Measurements from ENCODE around the gene AJAP1.

DNA sequence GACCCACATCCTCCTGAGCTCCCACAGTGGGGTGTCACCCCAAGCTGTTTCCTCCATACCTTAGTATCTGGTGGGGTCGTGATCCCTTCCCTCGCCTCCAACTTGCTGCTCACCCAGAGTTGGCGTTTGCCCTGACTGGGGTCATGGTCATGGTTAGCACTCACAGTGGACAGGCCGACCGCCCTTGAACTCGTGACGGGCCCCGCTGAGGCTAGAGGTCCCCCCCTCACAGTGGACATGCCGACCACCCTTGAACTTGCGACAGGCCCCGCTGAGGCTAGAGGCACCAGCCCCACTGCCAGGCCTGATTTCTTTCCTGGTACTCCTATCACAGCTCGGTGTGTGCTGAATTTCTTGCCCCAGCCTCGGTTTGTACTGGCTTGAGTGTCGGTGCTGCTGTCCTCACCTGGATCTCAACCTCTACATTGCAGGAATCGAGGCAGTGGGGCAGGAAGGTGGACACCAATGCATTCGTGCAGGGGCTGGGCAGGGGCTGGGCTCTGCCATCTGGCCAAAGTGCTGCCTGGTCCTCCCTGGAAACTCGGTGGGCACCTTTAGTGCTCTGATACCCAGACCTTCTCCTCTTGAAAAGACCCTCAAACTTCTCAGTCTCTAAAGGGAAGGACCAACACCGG, 37.5 kb upstream of the AJAP1 start:
- TF ChIP-seq, protein P1, sequence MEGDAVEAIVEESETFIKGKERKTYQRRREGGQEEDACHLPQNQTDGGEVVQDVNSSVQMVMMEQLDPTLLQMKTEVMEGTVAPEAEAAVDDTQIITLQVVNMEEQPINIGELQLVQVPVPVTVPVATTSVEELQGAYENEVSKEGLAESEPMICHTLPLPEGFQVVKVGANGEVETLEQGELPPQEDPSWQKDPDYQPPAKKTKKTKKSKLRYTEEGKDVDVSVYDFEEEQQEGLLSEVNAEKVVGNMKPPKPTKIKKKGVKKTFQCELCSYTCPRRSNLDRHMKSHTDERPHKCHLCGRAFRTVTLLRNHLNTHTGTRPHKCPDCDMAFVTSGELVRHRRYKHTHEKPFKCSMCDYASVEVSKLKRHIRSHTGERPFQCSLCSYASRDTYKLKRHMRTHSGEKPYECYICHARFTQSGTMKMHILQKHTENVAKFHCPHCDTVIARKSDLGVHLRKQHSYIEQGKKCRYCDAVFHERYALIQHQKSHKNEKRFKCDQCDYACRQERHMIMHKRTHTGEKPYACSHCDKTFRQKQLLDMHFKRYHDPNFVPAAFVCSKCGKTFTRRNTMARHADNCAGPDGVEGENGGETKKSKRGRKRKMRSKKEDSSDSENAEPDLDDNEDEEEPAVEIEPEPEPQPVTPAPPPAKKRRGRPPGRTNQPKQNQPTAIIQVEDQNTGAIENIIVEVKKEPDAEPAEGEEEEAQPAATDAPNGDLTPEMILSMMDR (conservative IDR thresholded peaks at IDR 0.05; ENCODE audit: low read depth in 2 of 2): no peak
- TF ChIP-seq POLR2AphosphoS5 (IDR thresholded peaks at IDR 0.05; ENCODE audit: low read depth) (no peak), EZH2 (IDR thresholded peaks at IDR 0.05; ENCODE audit: low read depth, unreplicated experiment) (no peak), EZH2phosphoT487 (IDR thresholded peaks at IDR 0.05; ENCODE audit: unreplicated experiment) (no peak), CREB1 (CRISPR knock-in tag; IDR thresholded peaks at IDR 0.05; ENCODE audit: low read depth) (no peak), ZNF331 (CRISPR knock-in tag; IDR thresholded peaks at IDR 0.05; ENCODE audit: low read depth) (no peak)
- TF ChIP-seq, protein P2, sequence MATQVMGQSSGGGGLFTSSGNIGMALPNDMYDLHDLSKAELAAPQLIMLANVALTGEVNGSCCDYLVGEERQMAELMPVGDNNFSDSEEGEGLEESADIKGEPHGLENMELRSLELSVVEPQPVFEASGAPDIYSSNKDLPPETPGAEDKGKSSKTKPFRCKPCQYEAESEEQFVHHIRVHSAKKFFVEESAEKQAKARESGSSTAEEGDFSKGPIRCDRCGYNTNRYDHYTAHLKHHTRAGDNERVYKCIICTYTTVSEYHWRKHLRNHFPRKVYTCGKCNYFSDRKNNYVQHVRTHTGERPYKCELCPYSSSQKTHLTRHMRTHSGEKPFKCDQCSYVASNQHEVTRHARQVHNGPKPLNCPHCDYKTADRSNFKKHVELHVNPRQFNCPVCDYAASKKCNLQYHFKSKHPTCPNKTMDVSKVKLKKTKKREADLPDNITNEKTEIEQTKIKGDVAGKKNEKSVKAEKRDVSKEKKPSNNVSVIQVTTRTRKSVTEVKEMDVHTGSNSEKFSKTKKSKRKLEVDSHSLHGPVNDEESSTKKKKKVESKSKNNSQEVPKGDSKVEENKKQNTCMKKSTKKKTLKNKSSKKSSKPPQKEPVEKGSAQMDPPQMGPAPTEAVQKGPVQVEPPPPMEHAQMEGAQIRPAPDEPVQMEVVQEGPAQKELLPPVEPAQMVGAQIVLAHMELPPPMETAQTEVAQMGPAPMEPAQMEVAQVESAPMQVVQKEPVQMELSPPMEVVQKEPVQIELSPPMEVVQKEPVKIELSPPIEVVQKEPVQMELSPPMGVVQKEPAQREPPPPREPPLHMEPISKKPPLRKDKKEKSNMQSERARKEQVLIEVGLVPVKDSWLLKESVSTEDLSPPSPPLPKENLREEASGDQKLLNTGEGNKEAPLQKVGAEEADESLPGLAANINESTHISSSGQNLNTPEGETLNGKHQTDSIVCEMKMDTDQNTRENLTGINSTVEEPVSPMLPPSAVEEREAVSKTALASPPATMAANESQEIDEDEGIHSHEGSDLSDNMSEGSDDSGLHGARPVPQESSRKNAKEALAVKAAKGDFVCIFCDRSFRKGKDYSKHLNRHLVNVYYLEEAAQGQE (IDR thresholded peaks at IDR 0.05; ENCODE audit: unreplicated experiment): no peak

Measured in GM23338 (cell line).